HuH-7.5 (cell line): ENCODE results near the gene PAX1.

Source experiments
- DNase-seq: peaks from one replicate; pipeline ENCODE4 v3.0.0; 2011; ENCODE audit warnings: low spot score

Gene PAX1

GRCh38 chr20:21739682-21740081 is 34.2 kb downstream of the PAX1 start:
- DNase-seq = no peak

- DNase-seq = no peak
Observed at GRCh38 chr20:21741266-21741665, 35.8 kb downstream of the PAX1 start.

- no peak for DNase-seq
Observed at GRCh38 chr20:21762646-21763045, 57.2 kb downstream of the PAX1 start.

DNA sequence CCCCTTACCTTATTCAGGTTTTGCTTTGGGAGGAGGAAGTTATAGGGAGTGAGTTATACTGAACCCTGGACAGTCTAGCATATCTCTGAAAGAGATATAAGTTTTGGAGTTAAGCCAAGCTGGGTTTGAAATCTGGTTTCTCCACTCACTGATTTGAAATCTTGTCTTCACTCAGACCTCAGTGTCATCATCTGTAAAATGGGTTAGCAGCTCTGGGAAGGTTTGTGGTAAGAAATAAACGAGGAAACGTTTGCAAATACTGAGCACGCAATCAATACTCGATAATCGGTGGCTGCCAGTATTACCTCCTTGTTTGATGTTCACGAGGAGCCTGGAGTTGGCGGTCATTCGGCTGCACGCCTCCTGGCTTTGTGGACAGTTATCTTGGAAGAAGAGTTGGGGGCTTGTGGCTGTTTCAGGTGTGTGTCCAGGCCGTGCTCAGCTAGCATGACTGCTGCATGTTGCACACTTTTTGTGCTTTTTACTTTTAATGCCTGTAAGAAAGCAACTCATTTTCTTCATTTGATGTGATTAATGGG is 61.8 kb downstream of the PAX1 start:
- DNase-seq = no peak

DNA sequence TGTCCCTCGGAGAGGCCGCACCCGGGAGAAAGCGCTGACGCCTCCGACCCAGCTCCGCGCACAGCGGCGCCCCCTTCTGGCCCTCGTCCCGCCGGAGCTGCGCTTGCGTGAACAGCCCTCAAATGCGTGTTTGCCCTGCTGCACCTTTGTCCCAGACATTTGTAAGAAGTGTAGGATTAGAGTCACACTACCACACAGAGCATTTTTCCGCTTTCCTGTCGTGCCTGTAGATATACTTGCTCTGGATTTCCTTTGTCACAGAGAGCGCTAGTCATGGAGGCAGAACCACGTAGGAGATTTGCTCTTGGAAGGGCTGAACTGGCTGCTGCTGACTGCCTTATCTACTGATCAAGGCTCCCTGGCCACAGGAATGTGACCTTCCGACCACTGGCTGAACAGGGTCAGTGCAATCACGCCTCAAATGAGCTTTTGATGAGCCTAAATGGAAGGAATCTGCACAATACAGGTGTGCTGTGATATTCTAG is 62.3 kb downstream of the PAX1 start:
- DNase-seq = peak; percentile 54
